Retina (tissue), 1 donor: ENCODE measurements around the gene TCHH.

Experiments
- DNase-seq: peaks from one replicate; pipeline ENCODE4 v3.0.0-alpha.2; 2016

Gene TCHH

GRCh38 chr1:152067150-152067549 is 48.1 kb downstream of the TCHH start:
- no peak for DNase-seq

DNA sequence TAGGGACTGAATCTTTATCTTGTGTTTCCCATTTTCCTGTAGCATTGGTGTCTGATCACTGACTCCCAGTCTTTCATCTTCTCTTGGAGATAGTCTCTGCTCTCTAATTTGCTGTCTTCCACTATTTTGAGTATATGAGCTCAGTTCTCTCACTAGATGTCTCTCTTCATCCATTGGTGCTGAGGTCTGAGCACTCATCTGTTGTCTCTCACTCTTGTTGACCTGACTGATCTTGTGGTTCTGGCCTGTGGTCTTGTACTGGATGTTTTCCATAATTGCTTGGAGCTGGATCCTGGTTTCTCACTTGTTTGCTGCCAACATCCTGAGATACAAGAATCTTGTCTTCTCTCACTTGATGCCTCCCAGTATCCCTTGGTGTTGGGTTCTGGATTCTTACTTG is 53.3 kb downstream of the TCHH start:
- DNase-seq = no peak
